Kidney (tissue), 14 donors: ENCODE data around the gene ZC3H12D. TPM values are rescaled to one million over a fixed set of nuclear protein-coding genes. Genes with fewer than 3 reads are reported as not detected.

Source experiments
- DNase-seq, 5 donors: peaks; one replicate each; pipeline ENCODE4 v3.0.0-alpha.2; 2013 to 2020
- FAIRE-seq: peaks from 2 replicates; lab custom pipeline; 2012; peaks lifted over from hg19 to GRCh38; lab: Jason Lieb, UNC
- H3K27ac ChIP-seq, 2 donors: one replicate each; pipeline ENCODE4 v1.7.0; 2013; ENCODE audit warnings: low read depth in 2 of 2, low read length in 2 of 2, inconsistent platforms in 1 of 2
- H3K27me3 ChIP-seq: one replicate; pipeline ENCODE4 v1.7.1; 2013; ENCODE audit warnings: low read length, inconsistent platforms; ENCODE audit not compliant: control insufficient read depth, insufficient read depth
- H3K36me3 ChIP-seq, 3 donors: one replicate each; pipeline versions ENCODE4 v1.7.0 to v1.7.1; 2013; ENCODE audit warnings: low read length in 3 of 3, control low read depth in 1 of 3, inconsistent platforms in 1 of 3; ENCODE audit not compliant: insufficient read depth in 3 of 3, control insufficient read depth in 2 of 3
- H3K4me1 ChIP-seq, 3 donors: one replicate each; pipeline versions ENCODE4 v1.7.0 to v1.7.1; 2013; ENCODE audit warnings: low read length in 3 of 3, inconsistent platforms in 1 of 3, low read depth in 1 of 3; ENCODE audit not compliant: control insufficient read depth in 2 of 3, insufficient read depth in 2 of 3
- H3K4me3 ChIP-seq, 3 donors: one replicate each; pipeline versions ENCODE4 v1.7.0 to v1.8.1; 2013; ENCODE audit warnings: low read length in 3 of 3, control low read depth in 1 of 3, inconsistent platforms in 1 of 3
- H3K9ac ChIP-seq, 3 donors: one replicate each; pipeline versions ENCODE4 v1.7.0 to v1.7.1; 2013; ENCODE audit warnings: low read length in 3 of 3, control low read depth in 1 of 3, inconsistent platforms in 1 of 3
- H3K9me3 ChIP-seq, 3 donors: one replicate each; pipeline versions ENCODE4 v1.7.0 to v1.7.1; 2013; ENCODE audit warnings: low read length in 3 of 3, control low read depth in 1 of 3, inconsistent platforms in 1 of 3; ENCODE audit not compliant: control insufficient read depth in 2 of 3, insufficient read depth in 1 of 3
- CTCF ChIP-seq: IDR thresholded peaks from 3 replicates; pipeline ENCODE4 v1.5.1; 2012; ENCODE audit warnings: mild to moderate bottlenecking, moderate library complexity, borderline replicate concordance; ENCODE audit not compliant: insufficient read depth; ENCODE audit errors: extremely low read depth
- intact Hi-C: fragments of 100-400 bp; cut with DNase I; formaldehyde crosslinking; loops from one replicate; pipeline ENCODE4 v1.11.1; 2022
- polyA plus RNA-seq: library from polyadenylated mRNA; stranded (reverse); fragments of 350-450 nt; fragmentation: Illumina TruSeq; extraction: RNeasy Lipid Tissue Mini Kit (QIAGEN cat#74804); gene quantifications from one replicate; pipeline ENCODE4 v1.2.3, GENCODE V29; 2014; ENCODE audit warnings: low read depth, low replicate concordance; ENCODE audit not compliant: insufficient read depth
- total RNA-seq: library from RNA; stranded (reverse); fragmentation: NEBNext Ultra II Directional; extraction: Animal tissue kit (Norgen Biotek cat#: 25700); gene quantifications from one replicate; pipeline ENCODE4 v1.2.1, GENCODE V29; 2021
- donor health status: control.
- donor health status: control.
- donor health status: control.
- donor health status: control.
- donor health status: control.
- donor health status: DM: yes; HTN: yes; CAD: no.
- donor health status: Normal renal cell carcinoma (clear cell type).

ZC3H12D gene
- total and polyA plus RNA-seq, 2 donors from 2014 or later: 0.82 to 3.7 TPM

GRCh38 chr6:149435919-149436586 is 48.8 kb downstream of the ZC3H12D start:
- intact Hi-C loops: no loop called here
- H3K27ac ChIP-seq: no peak overlapping the region
- H3K9ac ChIP-seq: no peak overlapping the region
- FAIRE-seq (no peak), DNase-seq (no peak)
- H3K4me1 ChIP-seq: peaks cover 0 to 5% (median 5%) of the 10 kb centered on the region in 3 donors
- H3K9me3 ChIP-seq: no peaks in the 10 kb centered on the region
- no peak for TF ChIP-seq CTCF
- no peaks in the 10 kb centered on the region for H3K36me3 ChIP-seq
- H3K4me3 ChIP-seq: no peak overlapping the region
- H3K27me3 ChIP-seq: no peaks in the 10 kb centered on the region

GRCh38 chr6:149433881-149434280 is 50.9 kb downstream of the ZC3H12D start:
- no peak for TF ChIP-seq CTCF
- no peak for DNase-seq

GRCh38 chr6:149433405-149433804 is 51.4 kb downstream of the ZC3H12D start:
- H3K36me3 ChIP-seq: no peaks in the 10 kb centered on the region
- no peaks in the 10 kb centered on the region for H3K9me3 ChIP-seq
- no peak overlapping the region for H3K9ac ChIP-seq
- TF ChIP-seq CTCF: no peak
- intact Hi-C loops: no loop called here
- no peak overlapping the region for H3K4me3 ChIP-seq
- DNase-seq (no peak), FAIRE-seq (no peak)
- H3K27me3 ChIP-seq: no peaks in the 10 kb centered on the region
- H3K4me1 ChIP-seq: peaks cover 0 to 3% (median 0%) of the 10 kb centered on the region in 3 donors
- no peak overlapping the region for H3K27ac ChIP-seq

More at GRCh38 chr6:149433881-149434280, 50.9 kb downstream of the ZC3H12D start:
- no peak for FAIRE-seq
- intact Hi-C loops: no loop called here
- Histone ChIP-seq H3K27ac (no peak overlapping the region), H3K9me3 (no peaks in the 10 kb centered on the region), H3K9ac (no peak overlapping the region), H3K4me3 (no peak overlapping the region), H3K36me3 (no peaks in the 10 kb centered on the region), H3K4me1 (peaks cover 0 to 3% (median 0%) of the 10 kb centered on the region in 3 donors), H3K27me3 (no peaks in the 10 kb centered on the region)
